ENCODE measurements around the gene ZFP62. TPM values are rescaled to one million over a fixed set of nuclear protein-coding genes. Genes with fewer than 3 reads are reported as not detected.

Gene ZFP62
- polyA plus RNA-seq, 1 experiment, result 18.0 TPM

DNA sequence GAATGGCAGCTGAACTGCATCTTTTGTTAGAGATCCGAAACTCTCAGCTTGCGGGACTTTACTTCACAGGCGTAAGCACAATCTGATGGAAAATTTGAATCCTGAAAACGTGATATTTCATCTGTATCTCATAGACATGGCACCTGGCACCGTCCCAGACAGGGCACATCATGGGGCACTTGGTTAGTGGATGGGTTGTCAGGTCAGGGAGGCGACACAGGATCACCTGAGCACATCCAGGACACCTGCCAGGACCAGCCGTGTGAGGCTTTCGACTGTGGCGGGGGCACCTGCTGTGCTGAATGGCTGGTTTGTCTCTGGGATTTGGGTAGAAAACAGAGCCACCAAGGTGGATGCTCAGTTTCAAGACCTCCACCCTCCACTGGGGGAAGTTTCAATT lies 11.3 kb upstream of the ZFP62 start:
- H3K27me3 ChIP-seq (ENCODE audit: control insufficient read depth, insufficient read depth, low read length), result peaks cover 3% of the 10 kb centered on the region
- TF ChIP-seq, protein P1, sequence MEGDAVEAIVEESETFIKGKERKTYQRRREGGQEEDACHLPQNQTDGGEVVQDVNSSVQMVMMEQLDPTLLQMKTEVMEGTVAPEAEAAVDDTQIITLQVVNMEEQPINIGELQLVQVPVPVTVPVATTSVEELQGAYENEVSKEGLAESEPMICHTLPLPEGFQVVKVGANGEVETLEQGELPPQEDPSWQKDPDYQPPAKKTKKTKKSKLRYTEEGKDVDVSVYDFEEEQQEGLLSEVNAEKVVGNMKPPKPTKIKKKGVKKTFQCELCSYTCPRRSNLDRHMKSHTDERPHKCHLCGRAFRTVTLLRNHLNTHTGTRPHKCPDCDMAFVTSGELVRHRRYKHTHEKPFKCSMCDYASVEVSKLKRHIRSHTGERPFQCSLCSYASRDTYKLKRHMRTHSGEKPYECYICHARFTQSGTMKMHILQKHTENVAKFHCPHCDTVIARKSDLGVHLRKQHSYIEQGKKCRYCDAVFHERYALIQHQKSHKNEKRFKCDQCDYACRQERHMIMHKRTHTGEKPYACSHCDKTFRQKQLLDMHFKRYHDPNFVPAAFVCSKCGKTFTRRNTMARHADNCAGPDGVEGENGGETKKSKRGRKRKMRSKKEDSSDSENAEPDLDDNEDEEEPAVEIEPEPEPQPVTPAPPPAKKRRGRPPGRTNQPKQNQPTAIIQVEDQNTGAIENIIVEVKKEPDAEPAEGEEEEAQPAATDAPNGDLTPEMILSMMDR (IDR thresholded peaks at IDR 0.05; ENCODE audit: low read depth, low read length), result no peak
- H3K9me3 ChIP-seq (ENCODE audit: control insufficient read depth, insufficient read depth, low read length), result no peaks in the 10 kb centered on the region
- no peak overlapping the region for H3K27ac ChIP-seq (ENCODE audit: low read depth, low read length)
- H3K4me3 ChIP-seq (ENCODE audit: low read depth, low read length), result no peak overlapping the region
- ChIA-PET POLR2A (no interaction called here), CTCF (no interaction called here)
- no peak for DNase-seq (ENCODE audit: low read depth, low spot score)

- no peak overlapping the region for H3K4me3 ChIP-seq (ENCODE audit: low read depth, low read length)
- TF ChIP-seq, protein P1 (IDR thresholded peaks at IDR 0.05; ENCODE audit: low read depth, low read length), result no peak
- CTCF ChIA-PET, result interaction anchor here (1.1 to 3.3 kb wide), 7 partner anchors 9 to 91 kb away, joined by 3 to 14 read pairs (median 5); no protein-coding TSS in a partner anchor
- POLR2A ChIA-PET, result no interaction called here
- no peak overlapping the region for H3K27ac ChIP-seq (ENCODE audit: low read depth, low read length)
- no peak for DNase-seq (ENCODE audit: low read depth, low spot score)
- peaks cover 3% of the 10 kb centered on the region for H3K27me3 ChIP-seq (ENCODE audit: control insufficient read depth, insufficient read depth, low read length)
- H3K9me3 ChIP-seq (ENCODE audit: control insufficient read depth, insufficient read depth, low read length), result no peaks in the 10 kb centered on the region
These were observed 9.4 kb upstream of the ZFP62 start for GRCh38 chr5:180870276-180871068.

DNA sequence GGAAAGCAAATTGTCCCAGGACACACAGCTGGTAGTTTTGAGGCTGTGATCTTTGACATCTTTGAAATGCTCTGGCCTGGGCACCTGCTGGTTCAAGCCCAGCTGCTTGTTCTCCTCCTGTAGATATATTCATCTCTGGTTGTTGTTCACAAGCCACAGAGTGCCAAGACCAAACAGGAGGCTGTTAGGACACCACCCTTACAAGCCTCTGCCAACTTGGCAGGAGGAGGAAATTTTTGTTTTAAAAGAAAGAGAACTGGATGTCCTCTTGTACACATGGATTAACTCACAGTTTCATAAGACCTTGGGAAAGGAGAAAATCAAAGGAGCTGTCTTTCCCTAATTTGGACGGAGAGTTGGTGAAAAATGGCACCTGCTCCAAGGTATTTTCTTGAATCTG lies 8.5 kb upstream of the ZFP62 start:
- ChIA-PET CTCF (interaction anchor here (0.6 to 3.3 kb wide), 22 partner anchors 9 to 392 kb away, joined by 3 to 14 read pairs (median 5); no protein-coding TSS in a partner anchor), POLR2A (no interaction called here)
- DNase-seq (ENCODE audit: low read depth, low spot score), result no peak
- no peaks in the 10 kb centered on the region for H3K9me3 ChIP-seq (ENCODE audit: control insufficient read depth, insufficient read depth, low read length)
- H3K27me3 ChIP-seq (ENCODE audit: control insufficient read depth, insufficient read depth, low read length), result peaks cover 2% of the 10 kb centered on the region
- H3K27ac ChIP-seq (ENCODE audit: low read depth, low read length), result no peak overlapping the region
- TF ChIP-seq, protein P1 (IDR thresholded peaks at IDR 0.05; ENCODE audit: low read depth, low read length), result no peak
- H3K4me3 ChIP-seq (ENCODE audit: low read depth, low read length), result no peak overlapping the region

- peak; percentile 39 for DNase-seq (ENCODE audit: low read depth, low spot score)
- Histone ChIP-seq H3K4me3 (ENCODE audit: low read depth, low read length) (no peak overlapping the region), H3K9me3 (ENCODE audit: control insufficient read depth, insufficient read depth, low read length) (no peaks in the 10 kb centered on the region), H3K27me3 (ENCODE audit: control insufficient read depth, insufficient read depth, low read length) (peaks cover 2% of the 10 kb centered on the region), H3K27ac (ENCODE audit: low read depth, low read length) (no peak overlapping the region)
- CTCF ChIA-PET, result interaction anchor here (0.6 to 3.3 kb wide), 32 partner anchors 9 to 393 kb away, joined by 3 to 14 read pairs (median 4); partner anchors contain the start of gene OR2Y1
- TF ChIP-seq, protein P1 (IDR thresholded peaks at IDR 0.05; ENCODE audit: low read depth, low read length), result peak; percentile 93
- POLR2A ChIA-PET, result no interaction called here
These were observed 7.9 kb upstream of the ZFP62 start for GRCh38 chr5:180868960-180869359.

GRCh38 chr5:180866985-180867384 lies 5.9 kb upstream of the ZFP62 start:
- CTCF ChIA-PET, result interaction anchor here (0.6 to 3.3 kb wide), 2 partner anchors 10 to 321 kb away, joined by 3 to 14 read pairs; no protein-coding TSS in a partner anchor
- Histone ChIP-seq H3K4me3 (ENCODE audit: low read depth, low read length) (no peak overlapping the region), H3K9me3 (ENCODE audit: control insufficient read depth, insufficient read depth, low read length) (no peaks in the 10 kb centered on the region), H3K27ac (ENCODE audit: low read depth, low read length) (no peak overlapping the region), H3K27me3 (ENCODE audit: control insufficient read depth, insufficient read depth, low read length) (peaks cover 2% of the 10 kb centered on the region)
- TF ChIP-seq, protein P1 (IDR thresholded peaks at IDR 0.05; ENCODE audit: low read depth, low read length), result no peak
- no peak for DNase-seq (ENCODE audit: low read depth, low spot score)
- POLR2A ChIA-PET, result no interaction called here
